Chondrocyte (in vitro differentiated cells): Measurements from ENCODE around the gene TF. TPM values are rescaled to one million over a fixed set of nuclear protein-coding genes. Genes with fewer than 3 reads are reported as not detected.

Experiments
- DNase-seq: peaks from one replicate; pipeline ENCODE4 v3.0.0; 2021; ENCODE audit warnings: mixed read lengths, low spot score
- H3K27ac Mint-ChIP-seq: one replicate; pipeline ENCODE4 v1.8.0; 2021; ENCODE audit warnings: mild to moderate bottlenecking, moderate library complexity, mixed read lengths; ENCODE audit not compliant: unreplicated experiment
- H3K27me3 Mint-ChIP-seq: 2 replicates; pipeline ENCODE4 v1.8.0; 2021; ENCODE audit warnings: low read depth, mixed read lengths
- H3K36me3 Mint-ChIP-seq: 2 replicates; pipeline ENCODE4 v1.8.0; 2021; ENCODE audit warnings: low read depth, mixed read lengths
- H3K4me1 Mint-ChIP-seq: 2 replicates; pipeline ENCODE4 v1.8.0; 2021; ENCODE audit warnings: low read depth, mild to moderate bottlenecking, mixed read lengths
- H3K4me3 Mint-ChIP-seq: one replicate; pipeline ENCODE4 v1.8.0; 2021; ENCODE audit warnings: mild to moderate bottlenecking, moderate library complexity, mixed read lengths; ENCODE audit not compliant: unreplicated experiment
- H3K9me3 Mint-ChIP-seq: 2 replicates; pipeline ENCODE4 v1.8.0; 2021; ENCODE audit warnings: low read depth, mixed read lengths
- total RNA-seq: library from RNA; stranded (reverse); gene quantifications from 3 replicates; pipeline ENCODE4 v1.2.1, GENCODE V29; 2021
- TF ChIP-seq, protein P1 (sequence below): fragments of 200-600 bp; sonication (generic); IDR thresholded peaks from 2 replicates; pipeline ENCODE4 v1.5.0; 2021; ENCODE audit warnings: antibody characterized with exemption, mild to moderate bottlenecking, moderate library complexity

Gene TF
- total RNA-seq, 1 donor from 2014 or later = 1.2 TPM

DNA sequence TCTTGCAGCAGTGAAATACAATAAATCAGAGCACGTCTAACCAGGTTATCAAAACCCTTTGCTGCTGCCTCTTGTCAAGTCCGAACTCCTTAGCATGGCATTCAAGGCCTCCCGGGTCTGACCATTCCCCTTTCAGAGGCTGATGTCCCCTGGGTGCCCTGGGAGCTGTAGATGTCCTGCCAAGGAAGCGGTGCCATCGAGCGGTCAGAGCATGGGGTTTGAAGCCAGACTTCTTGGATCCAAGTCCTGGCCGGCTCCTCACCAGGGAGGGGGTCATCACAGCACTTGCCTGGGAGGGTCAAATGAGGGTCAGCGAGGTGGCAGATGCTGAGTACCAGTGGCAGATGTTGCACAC lies 496 bp downstream of the TF start:
- TF ChIP-seq, protein P1, sequence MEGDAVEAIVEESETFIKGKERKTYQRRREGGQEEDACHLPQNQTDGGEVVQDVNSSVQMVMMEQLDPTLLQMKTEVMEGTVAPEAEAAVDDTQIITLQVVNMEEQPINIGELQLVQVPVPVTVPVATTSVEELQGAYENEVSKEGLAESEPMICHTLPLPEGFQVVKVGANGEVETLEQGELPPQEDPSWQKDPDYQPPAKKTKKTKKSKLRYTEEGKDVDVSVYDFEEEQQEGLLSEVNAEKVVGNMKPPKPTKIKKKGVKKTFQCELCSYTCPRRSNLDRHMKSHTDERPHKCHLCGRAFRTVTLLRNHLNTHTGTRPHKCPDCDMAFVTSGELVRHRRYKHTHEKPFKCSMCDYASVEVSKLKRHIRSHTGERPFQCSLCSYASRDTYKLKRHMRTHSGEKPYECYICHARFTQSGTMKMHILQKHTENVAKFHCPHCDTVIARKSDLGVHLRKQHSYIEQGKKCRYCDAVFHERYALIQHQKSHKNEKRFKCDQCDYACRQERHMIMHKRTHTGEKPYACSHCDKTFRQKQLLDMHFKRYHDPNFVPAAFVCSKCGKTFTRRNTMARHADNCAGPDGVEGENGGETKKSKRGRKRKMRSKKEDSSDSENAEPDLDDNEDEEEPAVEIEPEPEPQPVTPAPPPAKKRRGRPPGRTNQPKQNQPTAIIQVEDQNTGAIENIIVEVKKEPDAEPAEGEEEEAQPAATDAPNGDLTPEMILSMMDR = no peak
- H3K4me1 Mint-ChIP-seq = peaks cover 14% of the 10 kb centered on the region
- H3K4me3 Mint-ChIP-seq = no peak overlapping the region
- no peak overlapping the region for H3K27ac Mint-ChIP-seq
- H3K27me3 Mint-ChIP-seq = no peaks in the 10 kb centered on the region
- H3K9me3 Mint-ChIP-seq = no peaks in the 10 kb centered on the region
- peaks cover 2% of the 10 kb centered on the region for H3K36me3 Mint-ChIP-seq
- no peak for DNase-seq

DNA sequence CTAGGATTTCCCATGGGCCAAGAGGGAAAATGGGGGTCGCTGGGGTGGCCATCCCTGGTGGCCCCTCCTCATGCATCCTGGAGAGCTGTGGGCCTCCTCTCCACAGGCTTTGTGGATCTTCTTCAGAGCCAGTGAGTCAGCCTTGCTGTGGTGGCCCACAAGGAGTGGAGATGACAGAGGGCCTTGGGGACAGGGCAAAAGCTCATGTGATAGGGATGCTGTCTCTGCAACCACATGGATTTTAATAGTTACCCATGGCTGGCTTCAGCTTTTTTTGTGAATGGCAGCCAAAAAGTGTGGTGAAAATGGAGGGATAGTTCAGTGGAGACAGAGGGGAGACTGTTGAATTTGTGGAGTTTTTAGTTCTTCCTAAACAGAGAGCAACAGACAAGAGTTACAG lies 1.2 kb downstream of the TF start:
- H3K4me1 Mint-ChIP-seq = peaks cover 10% of the 10 kb centered on the region
- H3K36me3 Mint-ChIP-seq = peaks cover 2% of the 10 kb centered on the region
- no peaks in the 10 kb centered on the region for H3K27me3 Mint-ChIP-seq
- no peak overlapping the region for H3K4me3 Mint-ChIP-seq
- DNase-seq = no peak
- H3K9me3 Mint-ChIP-seq = no peaks in the 10 kb centered on the region
- TF ChIP-seq, protein P1 = no peak
- H3K27ac Mint-ChIP-seq = no peak overlapping the region

DNA sequence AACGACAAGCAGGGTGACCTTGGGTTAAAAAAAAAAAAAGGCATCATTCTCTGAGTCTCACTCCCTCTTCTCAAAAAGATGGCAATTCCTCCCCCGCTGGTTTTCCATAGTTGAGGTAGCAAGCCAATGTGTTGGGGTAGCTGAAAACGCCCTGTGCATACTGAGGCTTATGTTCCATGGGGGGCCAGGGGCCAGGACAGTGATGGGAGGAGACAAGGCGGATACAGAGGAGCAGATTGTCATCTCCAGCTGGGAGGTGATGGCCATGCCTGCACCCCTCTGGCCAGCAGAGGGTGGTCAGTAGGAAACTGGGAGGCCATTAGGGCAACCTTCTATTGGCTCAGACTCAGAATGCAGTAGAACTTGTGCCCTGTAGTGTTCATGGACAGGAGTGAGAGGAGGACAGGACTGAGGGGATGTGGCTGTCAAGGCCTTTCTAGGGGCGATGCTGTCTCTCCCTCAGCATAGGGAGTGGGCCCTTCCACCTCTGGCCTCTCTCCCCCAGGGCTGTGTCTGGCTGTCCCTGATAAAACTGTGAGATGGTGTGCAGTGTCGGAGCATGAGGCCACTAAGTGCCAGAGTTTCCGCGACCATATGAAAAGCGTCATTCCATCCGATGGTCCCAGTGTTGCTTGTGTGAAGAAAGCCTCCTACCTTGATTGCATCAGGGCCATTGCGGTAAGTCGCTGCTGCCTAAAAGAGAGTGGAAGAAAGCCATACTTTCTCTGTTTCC lies 1.9 kb downstream of the TF start:
- Mint-ChIP-seq H3K27ac (no peak overlapping the region), H3K27me3 (no peaks in the 10 kb centered on the region), H3K4me1 (peaks cover 3% of the 10 kb centered on the region)

DNA sequence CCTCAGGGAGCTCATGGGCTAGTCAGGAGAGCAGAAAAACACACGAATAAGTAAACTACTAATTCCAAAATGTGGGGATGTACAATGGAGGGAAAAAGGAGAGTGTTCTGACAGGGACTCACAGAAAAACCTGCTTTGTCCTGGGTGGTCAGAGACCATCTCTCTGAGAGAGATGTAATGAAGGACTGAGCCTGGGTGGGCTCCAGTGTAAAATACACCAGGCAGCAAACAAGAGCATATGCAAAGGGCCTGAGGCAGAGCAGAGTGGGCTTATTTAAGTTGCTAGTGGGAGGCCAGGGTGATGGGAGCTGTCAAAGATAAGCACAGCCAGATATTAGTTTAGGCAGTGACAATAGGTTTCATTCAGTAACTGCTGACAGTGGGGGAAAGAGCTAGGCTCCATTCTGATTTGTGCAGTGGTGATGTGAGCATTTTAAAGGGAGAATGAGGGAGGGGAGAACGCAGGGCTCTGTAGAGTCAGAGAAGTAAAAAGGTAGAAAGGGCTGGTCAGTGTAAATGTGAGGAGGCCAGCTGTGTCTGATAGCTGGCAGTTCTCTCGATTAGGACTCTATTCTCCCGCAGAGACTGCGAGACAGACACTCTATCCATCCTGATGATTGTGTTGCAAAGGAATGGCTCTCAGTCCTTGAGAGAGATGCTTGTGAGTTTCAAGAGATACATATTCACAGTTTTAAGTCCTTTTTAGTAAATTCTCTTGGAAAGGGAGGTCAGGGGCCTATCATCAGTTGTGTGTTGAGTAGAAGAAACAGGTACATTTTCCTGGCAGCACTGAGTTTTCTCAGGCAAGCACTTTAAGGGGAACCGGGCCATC lies 3.5 kb downstream of the TF start:
- Mint-ChIP-seq H3K27me3 (no peaks in the 10 kb centered on the region), H3K27ac (no peak overlapping the region)

More for the DNA sequence above, 1.9 kb downstream of the TF start:
- TF ChIP-seq, protein P1 = no peak
- DNase-seq = no peak
- H3K36me3 Mint-ChIP-seq = peaks cover 2% of the 10 kb centered on the region
- no peak overlapping the region for H3K4me3 Mint-ChIP-seq
- H3K9me3 Mint-ChIP-seq = no peaks in the 10 kb centered on the region

DNA sequence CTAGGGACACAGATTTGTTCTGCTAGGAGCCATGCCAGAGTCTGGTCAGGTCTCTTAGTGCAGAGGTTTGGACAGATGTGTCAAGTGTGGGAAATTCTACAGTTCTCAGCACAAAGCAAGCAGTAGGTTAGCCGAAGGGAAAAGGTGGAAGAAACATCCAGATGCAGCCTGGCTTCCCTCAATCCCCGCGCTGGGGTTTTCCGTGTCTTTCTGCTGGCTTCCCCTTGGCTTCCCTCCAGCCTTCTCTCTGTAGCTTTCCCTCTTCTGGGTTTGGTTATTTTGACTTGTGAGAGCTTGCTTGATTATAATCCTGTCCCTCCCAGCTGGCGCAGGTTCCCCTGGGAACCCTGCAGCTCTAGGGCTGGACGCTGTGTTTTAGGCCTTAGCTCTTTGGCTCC lies 4.1 kb downstream of the TF start:
- Mint-ChIP-seq H3K36me3 (peaks cover 2% of the 10 kb centered on the region), H3K27ac (no peak overlapping the region), H3K4me3 (no peak overlapping the region), H3K4me1 (no peaks in the 10 kb centered on the region), H3K27me3 (no peaks in the 10 kb centered on the region), H3K9me3 (no peaks in the 10 kb centered on the region)
- TF ChIP-seq, protein P1 = no peak
- DNase-seq = no peak

More for the DNA sequence above, 3.5 kb downstream of the TF start:
- TF ChIP-seq, protein P1 = no peak
- no peaks in the 10 kb centered on the region for H3K9me3 Mint-ChIP-seq
- peaks cover 2% of the 10 kb centered on the region for H3K36me3 Mint-ChIP-seq
- no peak for DNase-seq
- H3K4me1 Mint-ChIP-seq = no peaks in the 10 kb centered on the region
- H3K4me3 Mint-ChIP-seq = no peak overlapping the region
